Measurements from ENCODE around the gene TVP23A.
A peak's percentile ranks its signal among the peaks of the same experiment; 100 is the strongest.

The TVP23A gene

DNA sequence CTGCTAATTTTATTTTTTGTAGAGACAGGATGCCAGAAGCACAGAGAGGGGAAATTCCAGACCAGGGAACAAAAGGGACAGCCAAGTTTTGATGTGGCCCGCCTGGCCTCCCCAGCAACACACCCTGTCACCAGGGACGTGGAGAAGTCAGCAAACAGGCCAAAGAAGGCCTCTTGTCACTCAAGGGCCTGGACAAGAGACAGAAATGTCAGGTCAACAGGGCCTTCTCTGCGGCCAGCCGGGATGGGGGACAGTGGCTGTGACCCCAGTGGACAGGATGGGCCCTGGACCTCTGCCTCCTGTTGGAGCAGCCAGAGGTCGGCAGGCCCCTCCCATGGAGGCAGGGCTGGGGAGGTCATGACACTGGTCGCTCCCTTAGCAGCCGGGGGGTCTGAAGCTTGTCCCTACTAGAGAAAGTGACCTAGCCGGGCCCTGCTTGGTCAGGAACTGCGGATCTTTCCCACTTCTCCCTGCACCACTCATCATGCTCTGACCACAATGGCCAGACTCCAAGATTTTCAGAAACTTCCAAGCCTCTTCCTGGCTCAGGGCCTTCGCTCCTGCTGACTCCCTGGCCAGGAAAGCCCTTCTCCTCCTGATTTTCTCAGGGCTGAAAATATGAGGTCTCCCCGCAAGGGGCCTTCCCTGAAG is 9.2 kb upstream of the TVP23A start:
- no peak overlapping the region for H3K9ac ChIP-seq (ENCODE audit: low read depth in 1 of 2, low read length in 2 of 2)
- H3K4me1 ChIP-seq (ENCODE audit: control insufficient read depth in 2 of 2, insufficient read depth in 2 of 2, low read length in 2 of 2), result peaks cover 10 to 12% of the 10 kb centered on the region in 2 donors
- no peaks in the 10 kb centered on the region for H3K27me3 ChIP-seq (ENCODE audit: control insufficient read depth in 2 of 2, insufficient read depth in 2 of 2, low read length in 2 of 2)
- no peaks in the 10 kb centered on the region for H3K9me3 ChIP-seq (ENCODE audit: control insufficient read depth in 2 of 2, low read length in 2 of 2)
- no peak overlapping the region for H3K4me3 ChIP-seq (ENCODE audit: low read length in 2 of 2)
- H3K36me3 ChIP-seq (ENCODE audit: control insufficient read depth in 2 of 2, insufficient read depth in 2 of 2, low read length in 2 of 2), result no peaks in the 10 kb centered on the region
- peak overlapping the region; percentile 71 to 86 for H3K27ac ChIP-seq (ENCODE audit: low read depth in 2 of 2, low read length in 2 of 2)

DNA sequence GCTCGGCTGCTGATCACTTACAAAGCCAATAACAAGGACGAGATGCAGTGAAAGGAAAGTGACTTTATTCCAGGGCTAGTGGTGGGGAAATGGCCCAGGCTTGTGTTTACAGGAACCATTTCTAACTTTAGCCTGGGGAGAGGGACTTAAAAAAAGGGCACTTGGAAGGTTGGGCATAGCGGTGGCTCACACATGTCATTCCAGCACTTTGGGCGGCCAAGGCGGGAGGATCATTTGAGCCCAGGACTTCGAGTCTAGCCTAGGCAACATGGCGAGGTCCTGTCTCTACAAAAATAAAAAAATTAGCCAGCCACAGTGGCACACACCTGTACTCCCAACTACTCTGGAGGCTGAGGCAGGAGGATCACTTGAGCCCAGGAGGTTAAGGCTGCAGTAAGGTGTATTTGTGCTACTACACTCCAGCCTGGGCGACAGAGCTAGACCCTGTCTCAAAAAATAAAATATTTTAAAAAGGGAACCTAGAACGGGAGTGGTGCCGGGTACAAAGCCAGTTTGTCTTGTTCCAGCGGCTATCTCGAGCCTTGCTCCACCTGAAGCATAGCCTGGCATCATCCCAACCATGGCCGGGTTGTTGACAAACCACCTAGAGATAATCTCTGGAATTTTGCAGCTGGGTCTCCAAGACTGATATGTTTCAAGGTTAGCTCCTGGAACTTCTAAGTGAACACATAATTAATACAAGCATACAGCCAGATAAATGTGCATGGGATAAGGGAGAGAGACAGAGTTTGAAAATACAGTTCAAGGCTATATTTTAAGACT is 5.7 kb upstream of the TVP23A start:
- no peak overlapping the region for H3K4me3 ChIP-seq (ENCODE audit: low read length in 2 of 2)
- no peaks in the 10 kb centered on the region for H3K9me3 ChIP-seq (ENCODE audit: control insufficient read depth in 2 of 2, low read length in 2 of 2)
- H3K9ac ChIP-seq (ENCODE audit: low read depth in 1 of 2, low read length in 2 of 2), result no peak overlapping the region
- H3K27ac ChIP-seq (ENCODE audit: low read depth in 2 of 2, low read length in 2 of 2), result no peak overlapping the region
- no peaks in the 10 kb centered on the region for H3K27me3 ChIP-seq (ENCODE audit: control insufficient read depth in 2 of 2, insufficient read depth in 2 of 2, low read length in 2 of 2)
- peaks cover 9 to 12% of the 10 kb centered on the region in 2 donors for H3K4me1 ChIP-seq (ENCODE audit: control insufficient read depth in 2 of 2, insufficient read depth in 2 of 2, low read length in 2 of 2)
- H3K36me3 ChIP-seq (ENCODE audit: control insufficient read depth in 2 of 2, insufficient read depth in 2 of 2, low read length in 2 of 2), result no peaks in the 10 kb centered on the region

DNA sequence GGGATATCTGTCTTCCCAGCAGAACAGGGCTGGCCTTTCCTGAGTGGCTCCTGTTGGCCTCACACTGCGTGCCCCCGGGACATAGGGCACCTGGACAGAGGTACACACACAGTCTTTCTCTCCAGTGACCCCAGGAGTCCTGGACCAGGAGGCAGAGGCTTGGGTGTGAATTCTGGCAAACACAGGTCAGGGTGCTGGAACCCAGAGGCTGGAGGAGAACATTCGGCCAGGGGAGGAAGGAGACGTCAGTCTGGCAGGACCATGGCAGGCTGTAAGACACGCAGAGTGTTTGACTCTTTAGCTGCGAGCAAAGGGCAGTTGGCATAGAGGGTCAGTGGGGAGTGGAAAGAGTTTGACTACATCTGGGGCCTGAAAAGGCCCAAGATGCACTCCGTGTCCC is 4.1 kb upstream of the TVP23A start:
- Histone ChIP-seq H3K27ac (ENCODE audit: low read depth in 2 of 2, low read length in 2 of 2) (no peak overlapping the region), H3K4me1 (ENCODE audit: control insufficient read depth in 2 of 2, insufficient read depth in 2 of 2, low read length in 2 of 2) (peaks cover 0 to 2% of the 10 kb centered on the region in 2 donors), H3K9ac (ENCODE audit: low read depth in 1 of 2, low read length in 2 of 2) (no peak overlapping the region), H3K9me3 (ENCODE audit: control insufficient read depth in 2 of 2, low read length in 2 of 2) (no peaks in the 10 kb centered on the region), H3K4me3 (ENCODE audit: low read length in 2 of 2) (no peak overlapping the region), H3K27me3 (ENCODE audit: control insufficient read depth in 2 of 2, insufficient read depth in 2 of 2, low read length in 2 of 2) (peaks cover 0 to under 1% of the 10 kb centered on the region in 2 donors), H3K36me3 (ENCODE audit: control insufficient read depth in 2 of 2, insufficient read depth in 2 of 2, low read length in 2 of 2) (no peaks in the 10 kb centered on the region)

DNA sequence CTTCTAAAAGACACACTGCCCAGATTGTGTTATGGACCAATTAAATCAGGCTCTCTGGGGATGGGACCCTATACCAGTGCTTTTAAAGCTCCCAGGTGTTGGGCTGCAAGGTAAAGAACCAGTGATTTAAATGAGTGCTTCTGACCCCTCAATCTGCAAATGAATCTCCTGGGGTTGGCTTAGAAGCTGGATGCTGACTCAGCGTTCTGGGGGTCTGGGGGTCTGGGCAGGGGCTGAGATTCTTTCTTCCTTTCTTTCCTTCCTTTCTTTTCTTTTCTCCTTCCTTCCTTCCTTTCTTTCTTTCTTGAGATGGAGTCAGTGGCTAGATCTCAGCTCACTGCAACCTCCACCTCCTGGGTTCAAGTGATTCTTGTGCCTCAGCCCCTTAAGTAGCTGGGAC is 2.0 kb upstream of the TVP23A start:
- H3K27me3 ChIP-seq (ENCODE audit: control insufficient read depth in 2 of 2, insufficient read depth in 2 of 2, low read length in 2 of 2), result peaks cover 0 to 3% of the 10 kb centered on the region in 2 donors
- H3K36me3 ChIP-seq (ENCODE audit: control insufficient read depth in 2 of 2, insufficient read depth in 2 of 2, low read length in 2 of 2), result no peaks in the 10 kb centered on the region
- H3K27ac ChIP-seq (ENCODE audit: low read depth in 2 of 2, low read length in 2 of 2), result no peak overlapping the region
- no peaks in the 10 kb centered on the region for H3K4me1 ChIP-seq (ENCODE audit: control insufficient read depth in 2 of 2, insufficient read depth in 2 of 2, low read length in 2 of 2)
- H3K9ac ChIP-seq (ENCODE audit: low read depth in 1 of 2, low read length in 2 of 2), result no peak overlapping the region
- no peaks in the 10 kb centered on the region for H3K9me3 ChIP-seq (ENCODE audit: control insufficient read depth in 2 of 2, low read length in 2 of 2)
- no peak overlapping the region for H3K4me3 ChIP-seq (ENCODE audit: low read length in 2 of 2)

DNA sequence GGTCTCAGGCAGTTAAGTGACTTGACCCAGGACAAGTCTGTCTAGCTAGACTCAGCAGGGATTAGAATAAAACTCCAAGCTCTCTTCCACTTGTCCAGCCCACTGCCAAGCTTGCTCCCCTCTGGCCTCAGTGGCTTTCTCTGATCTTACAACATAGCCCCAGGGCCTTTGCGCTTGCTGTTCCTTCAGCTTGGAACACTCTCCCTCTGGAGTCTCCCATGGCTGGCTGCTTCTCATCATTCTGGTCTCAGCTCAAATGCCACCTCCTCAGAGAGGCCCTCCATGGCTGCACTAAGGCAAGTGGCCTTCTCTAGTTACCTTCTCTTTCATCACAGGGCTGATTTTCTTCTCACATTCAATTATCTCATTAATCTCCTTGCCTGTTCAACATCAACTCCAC is 1.1 kb downstream of the TVP23A start:
- Histone ChIP-seq H3K27ac (ENCODE audit: low read depth in 2 of 2, low read length in 2 of 2) (no peak overlapping the region), H3K36me3 (ENCODE audit: control insufficient read depth in 2 of 2, insufficient read depth in 2 of 2, low read length in 2 of 2) (no peaks in the 10 kb centered on the region), H3K4me1 (ENCODE audit: control insufficient read depth in 2 of 2, insufficient read depth in 2 of 2, low read length in 2 of 2) (no peaks in the 10 kb centered on the region), H3K4me3 (ENCODE audit: low read length in 2 of 2) (no peak overlapping the region), H3K9me3 (ENCODE audit: control insufficient read depth in 2 of 2, low read length in 2 of 2) (no peaks in the 10 kb centered on the region), H3K9ac (ENCODE audit: low read depth in 1 of 2, low read length in 2 of 2) (no peak overlapping the region), H3K27me3 (ENCODE audit: control insufficient read depth in 2 of 2, insufficient read depth in 2 of 2, low read length in 2 of 2) (peaks cover 0 to 3% of the 10 kb centered on the region in 2 donors)

DNA sequence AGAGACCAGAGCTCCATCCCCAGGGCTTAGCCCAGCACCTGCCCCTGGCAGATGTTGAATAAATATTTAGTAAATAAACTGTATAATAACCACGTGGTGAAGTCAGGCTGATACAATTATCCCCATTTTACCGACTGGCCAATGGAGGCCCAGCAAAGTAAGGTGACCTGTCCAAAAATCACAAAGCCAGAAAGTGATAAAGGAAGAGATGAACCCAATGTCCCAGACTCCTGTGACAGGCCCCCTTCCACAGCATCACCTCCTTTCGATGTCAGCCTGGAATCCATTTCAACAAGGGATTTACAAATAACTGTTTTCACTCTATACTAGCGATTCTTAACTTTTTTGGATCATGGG is 5.5 kb downstream of the TVP23A start:
- no peak overlapping the region for H3K9ac ChIP-seq (ENCODE audit: low read depth in 1 of 2, low read length in 2 of 2)
- H3K27ac ChIP-seq (ENCODE audit: low read depth in 2 of 2, low read length in 2 of 2), result no peak overlapping the region
- no peaks in the 10 kb centered on the region for H3K9me3 ChIP-seq (ENCODE audit: control insufficient read depth in 2 of 2, low read length in 2 of 2)
- peaks cover 0 to 3% of the 10 kb centered on the region in 2 donors for H3K27me3 ChIP-seq (ENCODE audit: control insufficient read depth in 2 of 2, insufficient read depth in 2 of 2, low read length in 2 of 2)
- H3K4me1 ChIP-seq (ENCODE audit: control insufficient read depth in 2 of 2, insufficient read depth in 2 of 2, low read length in 2 of 2), result no peaks in the 10 kb centered on the region
- no peaks in the 10 kb centered on the region for H3K36me3 ChIP-seq (ENCODE audit: control insufficient read depth in 2 of 2, insufficient read depth in 2 of 2, low read length in 2 of 2)
- no peak overlapping the region for H3K4me3 ChIP-seq (ENCODE audit: low read length in 2 of 2)

DNA sequence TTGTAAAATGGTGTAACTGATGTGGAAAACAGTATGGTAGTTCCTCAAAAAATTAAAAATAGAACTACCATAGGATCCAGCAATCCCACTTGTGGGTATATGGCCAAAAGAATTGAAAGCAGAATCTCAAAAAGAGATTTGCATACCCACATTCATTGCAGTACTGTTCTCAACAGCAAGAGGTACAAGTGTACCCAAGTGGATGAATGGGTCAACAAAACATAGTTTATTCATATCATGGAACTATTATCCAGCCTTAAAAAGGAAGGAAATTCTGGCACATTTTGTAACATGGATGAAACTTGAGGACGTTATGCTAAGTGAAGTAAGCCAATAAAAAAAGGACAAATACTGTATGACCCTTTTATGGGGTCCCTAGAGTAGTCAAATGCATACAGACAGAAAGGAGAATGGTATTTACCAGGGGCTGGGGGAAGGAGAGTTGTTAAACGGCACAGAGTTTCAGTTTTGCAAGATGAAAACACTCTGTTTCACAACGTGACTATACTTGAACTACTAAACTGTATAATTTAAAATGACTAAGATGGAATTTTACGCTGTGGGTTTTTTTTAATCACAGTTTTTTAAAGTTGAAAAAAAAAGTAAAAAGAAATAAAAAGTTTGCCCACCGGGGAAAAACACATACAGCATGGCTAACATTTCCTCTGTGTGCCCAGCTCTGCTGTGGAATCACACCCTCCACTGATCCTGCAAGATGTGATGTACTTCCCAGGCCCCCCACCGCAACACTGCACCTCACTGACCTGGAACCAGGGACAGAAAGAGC is 6.1 kb downstream of the TVP23A start:
- Histone ChIP-seq H3K4me1 (ENCODE audit: control insufficient read depth in 2 of 2, insufficient read depth in 2 of 2, low read length in 2 of 2) (no peaks in the 10 kb centered on the region), H3K36me3 (ENCODE audit: control insufficient read depth in 2 of 2, insufficient read depth in 2 of 2, low read length in 2 of 2) (no peaks in the 10 kb centered on the region), H3K4me3 (ENCODE audit: low read length in 2 of 2) (no peak overlapping the region), H3K27me3 (ENCODE audit: control insufficient read depth in 2 of 2, insufficient read depth in 2 of 2, low read length in 2 of 2) (peaks cover 0 to under 1% of the 10 kb centered on the region in 2 donors), H3K27ac (ENCODE audit: low read depth in 2 of 2, low read length in 2 of 2) (no peak overlapping the region), H3K9me3 (ENCODE audit: control insufficient read depth in 2 of 2, low read length in 2 of 2) (no peaks in the 10 kb centered on the region), H3K9ac (ENCODE audit: low read depth in 1 of 2, low read length in 2 of 2) (no peak overlapping the region)

DNA sequence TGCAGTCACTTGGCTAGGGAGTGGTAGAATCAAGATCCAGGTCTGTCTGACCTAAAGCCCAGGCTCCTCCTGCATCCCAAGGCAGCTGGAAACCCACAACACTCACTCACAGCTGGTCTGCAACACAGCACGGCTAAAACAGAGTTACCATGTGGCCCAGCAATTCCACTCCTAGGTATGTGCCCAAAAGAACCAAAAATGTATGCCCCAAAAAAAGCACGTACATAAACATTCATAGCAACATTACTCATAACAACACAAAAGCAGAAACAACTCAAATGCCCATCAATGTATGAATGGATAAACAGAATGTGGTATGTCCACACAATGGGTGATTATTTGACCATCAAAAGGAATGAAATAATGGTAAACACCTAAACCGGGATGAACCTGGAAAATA is 8.9 kb downstream of the TVP23A start:
- Histone ChIP-seq H3K9ac (ENCODE audit: low read depth in 1 of 2, low read length in 2 of 2) (no peak overlapping the region), H3K27ac (ENCODE audit: low read depth in 2 of 2, low read length in 2 of 2) (no peak overlapping the region), H3K4me3 (ENCODE audit: low read length in 2 of 2) (no peak overlapping the region), H3K9me3 (ENCODE audit: control insufficient read depth in 2 of 2, low read length in 2 of 2) (no peaks in the 10 kb centered on the region), H3K36me3 (ENCODE audit: control insufficient read depth in 2 of 2, insufficient read depth in 2 of 2, low read length in 2 of 2) (no peaks in the 10 kb centered on the region), H3K27me3 (ENCODE audit: control insufficient read depth in 2 of 2, insufficient read depth in 2 of 2, low read length in 2 of 2) (no peaks in the 10 kb centered on the region), H3K4me1 (ENCODE audit: control insufficient read depth in 2 of 2, insufficient read depth in 2 of 2, low read length in 2 of 2) (no peaks in the 10 kb centered on the region)

DNA sequence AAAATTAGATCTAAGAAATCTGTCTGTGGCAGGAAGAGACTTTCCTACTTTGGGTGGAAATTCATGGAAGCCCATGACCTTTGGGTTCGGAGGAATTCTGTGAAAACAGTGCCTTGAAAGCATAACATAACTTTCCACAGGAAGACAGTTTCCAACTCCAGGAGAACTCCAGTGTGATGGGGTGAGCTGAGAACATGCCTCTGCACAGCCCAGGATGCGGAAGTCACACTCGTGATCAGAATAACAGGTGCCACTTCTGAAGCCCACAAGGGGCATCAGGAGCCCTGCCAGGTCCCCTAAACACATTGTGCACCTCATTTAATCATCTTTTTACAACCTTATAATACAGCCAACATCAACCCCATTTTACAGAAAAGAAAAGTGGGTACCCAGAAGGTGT is 9.7 kb downstream of the TVP23A start:
- no peak overlapping the region for H3K9ac ChIP-seq (ENCODE audit: low read depth in 1 of 2, low read length in 2 of 2)
- H3K27ac ChIP-seq (ENCODE audit: low read depth in 2 of 2, low read length in 2 of 2), result no peak overlapping the region
- no peaks in the 10 kb centered on the region for H3K27me3 ChIP-seq (ENCODE audit: control insufficient read depth in 2 of 2, insufficient read depth in 2 of 2, low read length in 2 of 2)
- H3K36me3 ChIP-seq (ENCODE audit: control insufficient read depth in 2 of 2, insufficient read depth in 2 of 2, low read length in 2 of 2), result no peaks in the 10 kb centered on the region
- no peaks in the 10 kb centered on the region for H3K9me3 ChIP-seq (ENCODE audit: control insufficient read depth in 2 of 2, low read length in 2 of 2)
- H3K4me3 ChIP-seq (ENCODE audit: low read length in 2 of 2), result no peak overlapping the region
- no peaks in the 10 kb centered on the region for H3K4me1 ChIP-seq (ENCODE audit: control insufficient read depth in 2 of 2, insufficient read depth in 2 of 2, low read length in 2 of 2)

DNA sequence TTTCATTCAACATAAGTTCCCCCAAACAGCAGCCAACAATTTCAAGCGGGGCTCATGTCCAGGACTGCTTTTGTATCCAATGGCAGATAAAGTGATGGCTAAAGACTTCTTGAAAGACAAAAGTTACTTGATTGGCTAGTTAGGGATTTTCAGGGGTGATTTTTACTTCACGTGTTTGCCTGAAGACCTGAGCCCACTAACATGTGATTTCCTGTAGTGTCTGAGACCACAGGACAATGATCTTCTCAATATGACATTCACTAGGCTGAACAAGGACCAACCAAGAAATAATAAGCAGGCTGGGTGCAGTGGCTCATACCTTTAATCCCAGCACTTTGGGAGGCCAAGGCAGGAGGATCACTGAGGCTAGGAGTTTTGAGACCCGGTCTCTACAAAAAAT is 10.4 kb downstream of the TVP23A start:
- Histone ChIP-seq H3K4me1 (ENCODE audit: control insufficient read depth in 2 of 2, insufficient read depth in 2 of 2, low read length in 2 of 2) (no peaks in the 10 kb centered on the region), H3K36me3 (ENCODE audit: control insufficient read depth in 2 of 2, insufficient read depth in 2 of 2, low read length in 2 of 2) (no peaks in the 10 kb centered on the region), H3K4me3 (ENCODE audit: low read length in 2 of 2) (no peak overlapping the region), H3K27ac (ENCODE audit: low read depth in 2 of 2, low read length in 2 of 2) (no peak overlapping the region), H3K9ac (ENCODE audit: low read depth in 1 of 2, low read length in 2 of 2) (no peak overlapping the region), H3K27me3 (ENCODE audit: control insufficient read depth in 2 of 2, insufficient read depth in 2 of 2, low read length in 2 of 2) (no peaks in the 10 kb centered on the region), H3K9me3 (ENCODE audit: control insufficient read depth in 2 of 2, low read length in 2 of 2) (no peaks in the 10 kb centered on the region)

Measured in mucosa of rectum (tissue), 2 donors.